Activated T-cell treated with anti-CD3 and anti-CD28 coated beads, Interleukin-2, amount 50 U/mL, for 4 hours (primary cell): ENCODE results near the gene NR1I3. TPM values are rescaled to one million over a fixed set of nuclear protein-coding genes. Genes with fewer than 3 reads are reported as not detected.

Experiments
- ATAC-seq, 2 donors: fragments of 200-7000 bp; cut with Tn5 transposase; one replicate each; pipeline ENCODE4 v1.10.0; 2021
- DNase-seq: peaks from one replicate; pipeline ENCODE4 v3.0.0-alpha.2; 2020
- H3K27me3 Mint-ChIP-seq: one replicate; pipeline ENCODE4 v1.8.0; 2021; ENCODE audit warnings: low read depth, mixed read lengths
- H3K36me3 Mint-ChIP-seq: one replicate; pipeline ENCODE4 v1.8.0; 2022; ENCODE audit warnings: mixed read lengths; ENCODE audit not compliant: insufficient read depth
- H3K4me1 Mint-ChIP-seq: one replicate; pipeline ENCODE4 v1.8.0; 2021; ENCODE audit warnings: low read depth, mixed read lengths
- H3K4me3 Mint-ChIP-seq: one replicate; pipeline ENCODE4 v1.8.0; 2021; ENCODE audit warnings: mild to moderate bottlenecking, moderate library complexity, mixed read lengths
- H3K9me3 Mint-ChIP-seq: one replicate; pipeline ENCODE4 v1.8.0; 2021; ENCODE audit warnings: mixed read lengths
- total RNA-seq, 3 donors: library from RNA; stranded (reverse); gene quantifications; one replicate each; pipeline ENCODE4 v1.2.1, GENCODE V29; 2021

NR1I3 gene
- total RNA-seq, 3 donors from 2014 or later, result 0.46 TPM; not detected in 2

DNA sequence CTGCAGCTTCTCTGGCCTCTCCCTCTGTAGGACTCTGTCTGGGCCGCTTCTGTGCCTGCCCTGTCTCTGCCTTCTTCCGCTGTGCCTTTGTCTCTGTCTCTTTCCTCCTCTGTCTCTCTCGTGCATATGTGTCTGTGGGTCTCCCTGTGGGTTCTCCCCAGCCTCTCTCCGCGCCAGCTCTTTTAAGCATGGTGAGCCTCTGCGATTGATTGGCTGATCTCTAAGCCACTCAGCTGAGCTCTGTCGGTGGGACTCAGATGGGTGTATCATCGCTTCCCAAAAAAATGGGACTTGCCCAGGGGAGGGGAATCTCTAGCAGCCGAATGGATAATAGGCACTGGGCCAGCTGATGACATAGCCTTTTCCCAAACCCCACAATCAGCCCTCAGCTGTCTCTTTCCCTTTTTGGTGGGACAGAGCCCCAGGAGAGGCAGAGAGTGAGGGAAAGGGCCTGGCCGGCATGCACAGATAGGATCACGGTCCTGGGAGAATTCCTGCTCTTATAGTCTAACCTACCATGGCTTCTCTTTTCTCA lies 39.0 kb downstream of the NR1I3 start, which contains the start of gene ADAMTS4:
Gene ADAMTS4 (minus strand): TSS at position 158 of the 535 bp plus-strand sequence. CDS start 427 bp downstream, outside the sequence.
- DNase-seq, result no peak
- peaks cover 56% of the 10 kb centered on the region for H3K4me1 Mint-ChIP-seq
- H3K36me3 Mint-ChIP-seq, result peaks cover under 1% of the 10 kb centered on the region
- peak within 1 kb of the TSS; percentile 6 for H3K4me3 Mint-ChIP-seq
- no peaks in the 10 kb centered on the region for H3K9me3 Mint-ChIP-seq
- no peak for ATAC-seq
- H3K27me3 Mint-ChIP-seq, result no peaks in the 10 kb centered on the region

DNA sequence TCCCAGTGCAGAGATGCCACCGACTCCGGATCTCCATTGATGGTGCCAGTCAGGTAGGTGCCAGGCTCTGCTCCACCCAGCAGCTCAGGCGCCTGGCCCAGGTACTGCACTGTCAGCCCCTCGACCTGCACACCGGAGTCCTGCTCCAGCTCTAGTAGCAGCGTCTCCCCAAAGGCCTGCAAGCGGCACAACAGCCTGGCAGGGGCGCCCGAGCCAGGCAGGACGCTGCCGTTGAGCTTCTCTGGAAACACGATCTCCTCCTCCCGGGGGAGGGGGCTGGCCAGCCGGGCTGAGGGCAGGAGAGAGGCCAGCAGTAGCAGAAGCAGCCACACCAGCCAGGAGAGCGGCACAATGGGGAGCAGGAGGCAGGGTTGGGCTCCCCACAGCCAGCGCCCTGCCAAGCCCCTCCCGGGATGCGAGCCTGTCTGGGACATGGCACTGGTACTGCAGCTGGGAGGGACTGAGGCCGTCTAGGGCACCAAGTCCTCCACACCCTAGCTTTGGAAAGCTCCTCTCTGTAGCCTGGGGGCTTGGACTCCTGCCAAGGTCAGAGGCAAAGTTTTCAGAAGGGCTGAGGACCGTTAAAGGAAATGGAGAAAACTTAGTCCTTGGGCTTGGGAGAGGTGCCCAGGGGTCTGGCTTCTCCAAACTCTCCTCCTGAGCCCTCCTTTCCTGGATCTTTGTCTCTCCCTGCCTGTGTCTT lies 39.7 kb downstream of the NR1I3 start:
- Mint-ChIP-seq H3K4me3 (no peak overlapping the region), H3K27me3 (no peaks in the 10 kb centered on the region), H3K4me1 (peaks cover 49% of the 10 kb centered on the region), H3K9me3 (no peaks in the 10 kb centered on the region), H3K36me3 (no peaks in the 10 kb centered on the region)
- DNase-seq, result no peak
- no peak for ATAC-seq

- Mint-ChIP-seq H3K4me1 (peaks cover 47% of the 10 kb centered on the region), H3K36me3 (no peaks in the 10 kb centered on the region), H3K9me3 (no peaks in the 10 kb centered on the region), H3K27me3 (no peaks in the 10 kb centered on the region), H3K4me3 (no peak overlapping the region)
- DNase-seq (no peak), ATAC-seq (no peak)
Measured at GRCh38 chr1:161197560-161198193, 40.3 kb downstream of the NR1I3 start.

- peaks cover 47% of the 10 kb centered on the region for H3K4me1 Mint-ChIP-seq
- no peaks in the 10 kb centered on the region for H3K27me3 Mint-ChIP-seq
- no peak for DNase-seq
- no peak for ATAC-seq
- H3K4me3 Mint-ChIP-seq, result no peak overlapping the region
- H3K9me3 Mint-ChIP-seq, result no peaks in the 10 kb centered on the region
- no peaks in the 10 kb centered on the region for H3K36me3 Mint-ChIP-seq
Measured at GRCh38 chr1:161196521-161197451, 41.2 kb downstream of the NR1I3 start.

GRCh38 chr1:161196111-161196510 lies 41.9 kb downstream of the NR1I3 start:
- Mint-ChIP-seq H3K9me3 (no peaks in the 10 kb centered on the region), H3K27me3 (no peaks in the 10 kb centered on the region), H3K4me1 (peaks cover 40% of the 10 kb centered on the region), H3K4me3 (no peak overlapping the region), H3K36me3 (no peaks in the 10 kb centered on the region)
- no peak for DNase-seq
- ATAC-seq, result no peak

DNA sequence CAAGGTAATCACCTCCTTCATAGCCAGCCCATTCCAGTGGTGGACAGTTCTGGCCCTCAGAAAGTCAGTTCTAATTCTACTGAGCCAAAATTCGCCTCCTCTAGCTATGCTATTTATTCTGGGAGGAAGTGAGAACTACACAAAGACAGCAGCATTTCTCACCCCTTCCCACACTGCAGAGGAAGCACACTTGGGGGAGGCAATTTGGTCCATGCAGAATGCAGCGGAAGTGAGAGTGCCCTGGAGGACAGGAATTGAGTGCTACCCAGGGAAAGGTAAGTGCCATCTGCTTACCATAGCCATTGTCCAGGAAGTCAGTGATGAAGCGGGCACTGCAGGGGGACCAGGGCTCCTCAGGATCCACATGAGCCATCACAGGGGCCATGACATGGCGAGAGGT lies 42.8 kb downstream of the NR1I3 start:
- ATAC-seq, result no peak
- no peak for DNase-seq
- H3K4me1 Mint-ChIP-seq, result peaks cover 31% of the 10 kb centered on the region
- H3K4me3 Mint-ChIP-seq, result no peak overlapping the region
- H3K36me3 Mint-ChIP-seq, result no peaks in the 10 kb centered on the region
- H3K27me3 Mint-ChIP-seq, result no peaks in the 10 kb centered on the region
- no peaks in the 10 kb centered on the region for H3K9me3 Mint-ChIP-seq

GRCh38 chr1:161193561-161194235 lies 44.3 kb downstream of the NR1I3 start:
- H3K4me1 Mint-ChIP-seq, result peaks cover 30% of the 10 kb centered on the region
- H3K27me3 Mint-ChIP-seq, result no peaks in the 10 kb centered on the region
- no peak overlapping the region for H3K4me3 Mint-ChIP-seq
- H3K9me3 Mint-ChIP-seq, result no peaks in the 10 kb centered on the region
- DNase-seq, result no peak
- no peak for ATAC-seq
- no peaks in the 10 kb centered on the region for H3K36me3 Mint-ChIP-seq

DNA sequence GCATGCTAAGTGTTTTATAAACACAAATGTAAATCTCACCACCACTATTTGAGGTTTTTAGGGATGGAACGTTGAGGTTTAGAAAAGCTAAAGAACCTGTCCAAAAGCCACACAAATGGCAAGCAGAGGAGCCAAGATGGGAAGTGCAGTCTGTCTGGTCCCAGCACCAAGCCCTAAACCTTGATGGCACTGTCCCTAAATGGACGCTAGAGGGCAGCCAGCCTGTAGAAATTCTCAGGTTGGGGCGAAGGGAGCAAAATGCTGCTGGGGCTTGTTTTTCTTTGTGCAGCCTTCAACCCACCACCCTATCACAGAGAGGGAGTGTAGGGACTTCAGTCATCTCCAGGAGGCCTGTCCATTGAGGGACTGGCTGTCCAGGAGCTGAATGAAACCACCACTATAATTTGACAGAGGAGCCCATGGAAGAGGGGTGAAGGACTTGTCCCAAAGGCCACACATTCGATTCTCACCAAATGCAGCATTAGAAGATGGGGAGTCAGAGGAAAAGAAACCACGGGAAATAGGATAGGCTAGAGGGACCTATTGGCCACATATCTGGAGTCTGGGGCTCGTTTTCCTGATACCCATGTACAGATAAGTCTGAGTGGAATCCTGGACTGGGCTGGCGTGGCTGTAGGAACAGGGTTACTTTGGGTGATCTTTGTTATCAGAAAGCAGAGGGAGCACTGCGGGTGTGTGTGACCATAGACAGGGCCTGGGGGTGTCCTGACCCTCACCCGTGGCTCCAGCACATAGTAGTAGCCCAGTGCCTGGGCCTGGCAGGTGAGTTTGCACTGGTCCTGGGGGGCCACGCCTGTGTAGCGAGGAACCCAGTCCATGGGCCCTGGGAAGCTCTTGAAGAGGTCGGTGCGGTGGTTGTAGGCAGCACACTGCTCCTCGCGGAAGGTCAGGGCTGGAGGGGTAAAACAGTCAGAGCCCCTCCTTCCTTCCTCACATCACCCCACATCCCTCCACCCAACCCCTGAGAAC lies 45.2 kb downstream of the NR1I3 start:
- ATAC-seq, result peak; percentile 91 to 95
- peaks cover 36% of the 10 kb centered on the region for H3K4me1 Mint-ChIP-seq
- no peaks in the 10 kb centered on the region for H3K36me3 Mint-ChIP-seq
- H3K27me3 Mint-ChIP-seq, result no peaks in the 10 kb centered on the region
- H3K9me3 Mint-ChIP-seq, result no peaks in the 10 kb centered on the region
- no peak overlapping the region for H3K4me3 Mint-ChIP-seq
- DNase-seq, result peak; percentile 59

DNA sequence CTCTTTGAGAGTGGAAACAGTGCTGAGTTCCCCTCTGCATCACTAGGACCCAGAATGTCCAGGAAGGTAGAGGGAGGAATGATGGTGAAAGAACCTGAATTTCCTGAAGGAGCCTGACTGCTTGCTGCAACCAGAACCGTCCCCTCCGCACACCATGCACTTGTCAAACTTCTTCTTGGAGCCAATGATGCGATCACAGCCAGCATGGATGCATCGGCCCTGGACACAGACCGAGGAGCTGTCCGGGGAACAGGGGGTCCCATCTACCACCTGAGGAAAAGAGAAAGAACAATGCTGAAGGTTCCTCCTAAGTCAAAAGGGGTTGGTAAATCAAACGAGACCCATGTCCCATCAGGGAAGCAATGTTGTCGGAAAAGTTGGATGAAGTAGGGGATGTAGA lies 46.0 kb downstream of the NR1I3 start:
- Mint-ChIP-seq H3K9me3 (no peaks in the 10 kb centered on the region), H3K27me3 (no peaks in the 10 kb centered on the region), H3K4me3 (no peak overlapping the region), H3K36me3 (no peaks in the 10 kb centered on the region), H3K4me1 (peaks cover 44% of the 10 kb centered on the region)
- ATAC-seq (no peak), DNase-seq (no peak)

DNA sequence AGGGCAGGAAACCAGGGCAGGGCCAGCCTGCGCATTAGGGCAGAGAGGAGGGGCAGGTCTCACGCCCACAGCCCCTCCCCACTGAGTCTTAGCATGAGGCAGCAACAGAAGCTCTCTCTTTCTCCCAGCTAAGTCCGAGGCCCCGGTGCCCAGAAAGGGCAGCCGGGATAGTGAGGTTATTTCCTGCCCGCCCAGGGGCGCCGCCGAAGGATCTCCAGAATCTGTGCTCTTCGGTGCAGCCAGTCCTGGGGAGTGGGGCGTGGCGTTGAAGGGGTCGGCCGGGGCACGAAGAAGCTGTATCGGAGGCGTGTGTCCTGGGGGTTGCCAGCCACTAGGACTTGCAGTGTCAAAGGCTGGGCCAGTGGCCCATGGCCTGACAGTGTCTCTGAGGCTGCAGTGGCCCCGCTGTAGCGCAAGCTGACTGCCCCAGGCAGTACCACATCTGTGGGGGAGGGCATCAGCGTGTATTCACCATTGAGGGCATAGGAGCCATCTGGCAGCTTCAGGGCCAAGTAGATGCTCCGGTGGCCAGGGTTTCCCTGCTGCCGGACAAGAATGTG lies 47.0 kb downstream of the NR1I3 start:
- H3K4me3 Mint-ChIP-seq, result no peak overlapping the region
- no peaks in the 10 kb centered on the region for H3K9me3 Mint-ChIP-seq
- ATAC-seq (no peak), DNase-seq (no peak)
- H3K4me1 Mint-ChIP-seq, result peaks cover 53% of the 10 kb centered on the region
- no peaks in the 10 kb centered on the region for H3K27me3 Mint-ChIP-seq
- H3K36me3 Mint-ChIP-seq, result no peaks in the 10 kb centered on the region

- H3K27me3 Mint-ChIP-seq, result no peaks in the 10 kb centered on the region
- H3K36me3 Mint-ChIP-seq, result no peaks in the 10 kb centered on the region
- no peak for ATAC-seq
- DNase-seq, result no peak
- peaks cover 60% of the 10 kb centered on the region for H3K4me1 Mint-ChIP-seq
- H3K4me3 Mint-ChIP-seq, result no peak overlapping the region
- H3K9me3 Mint-ChIP-seq, result no peaks in the 10 kb centered on the region
Measured at GRCh38 chr1:161189036-161189435, 49.0 kb downstream of the NR1I3 start.

DNA sequence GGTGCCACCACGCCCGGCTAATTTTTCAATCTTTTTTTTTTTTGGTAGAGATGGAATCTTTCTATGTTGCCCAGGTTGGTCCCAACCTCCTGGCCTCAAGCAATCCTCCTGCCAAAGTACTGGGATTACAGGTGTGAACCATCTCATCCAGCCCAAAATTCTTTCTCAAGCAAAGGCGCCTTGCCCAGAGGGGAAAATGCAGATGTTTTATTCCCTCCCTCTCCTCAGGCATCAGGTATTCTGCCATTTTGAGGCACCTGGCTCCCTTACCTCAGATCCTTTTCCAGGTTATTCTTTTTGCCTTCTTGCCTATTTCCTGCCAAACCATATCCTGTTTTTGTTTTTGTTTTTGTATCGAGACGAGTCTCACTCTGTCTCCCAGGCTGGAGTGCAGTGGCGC lies 49.6 kb downstream of the NR1I3 start:
- H3K36me3 Mint-ChIP-seq, result no peaks in the 10 kb centered on the region
- H3K27me3 Mint-ChIP-seq, result no peaks in the 10 kb centered on the region
- DNase-seq (no peak), ATAC-seq (no peak)
- H3K4me3 Mint-ChIP-seq, result no peak overlapping the region
- no peaks in the 10 kb centered on the region for H3K9me3 Mint-ChIP-seq
- peaks cover 66% of the 10 kb centered on the region for H3K4me1 Mint-ChIP-seq

DNA sequence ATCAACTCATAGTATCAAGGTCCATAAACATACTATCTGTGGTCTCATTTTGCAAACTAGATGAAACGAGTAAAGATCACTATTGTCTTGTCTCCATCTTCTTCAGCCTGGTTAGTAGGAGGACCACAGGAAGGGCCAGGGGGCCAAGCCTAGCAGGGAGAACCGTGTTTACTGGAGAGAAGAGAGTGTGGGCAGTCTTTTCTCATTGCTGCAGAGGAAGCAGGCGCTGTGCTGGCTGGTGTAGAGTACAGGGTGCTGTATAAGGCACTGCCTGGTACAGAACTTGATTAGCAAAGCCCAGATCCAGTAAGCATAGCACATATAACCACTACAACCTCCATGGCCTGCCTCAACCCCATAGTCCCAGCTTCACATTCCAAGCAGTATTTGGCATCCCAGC lies 50.7 kb downstream of the NR1I3 start:
- H3K36me3 Mint-ChIP-seq, result no peaks in the 10 kb centered on the region
- H3K9me3 Mint-ChIP-seq, result no peaks in the 10 kb centered on the region
- H3K4me1 Mint-ChIP-seq, result peaks cover 68% of the 10 kb centered on the region
- no peak overlapping the region for H3K4me3 Mint-ChIP-seq
- no peak for DNase-seq
- H3K27me3 Mint-ChIP-seq, result no peaks in the 10 kb centered on the region
- ATAC-seq, result no peak
